HepG2 (cell line): Measurements from ENCODE around the gene NFE2. TPM values are rescaled to one million over a fixed set of nuclear protein-coding genes. Genes with fewer than 3 reads are reported as not detected.

Source experiments
- POLR2AphosphoS5 ChIP-seq: IDR thresholded peaks from 2 replicates; pipeline ENCODE4 v1.6.1; 2012; ENCODE audit warnings: low read depth, low read length
- POLR2G ChIP-seq: fragments of 200-400 bp; formaldehyde crosslinking; IDR thresholded peaks from 2 replicates; pipeline ENCODE4 v1.6.1; 2018; ENCODE audit warnings: mild to moderate bottlenecking, low read depth, low read length, moderate library complexity
- SALL2 ChIP-seq: sonication (generic); formaldehyde crosslinking; IDR thresholded peaks from 2 replicates; pipeline ENCODE4 v1.8.1; 2023; ENCODE audit warnings: mild to moderate bottlenecking, missing genetic modification reagents, inconsistent platforms
- TOPORS ChIP-seq: sonication (generic); formaldehyde crosslinking; IDR thresholded peaks from 2 replicates; pipeline ENCODE4 v1.8.0; 2023; ENCODE audit warnings: mild to moderate bottlenecking, missing genetic modification reagents
- ZNF589 ChIP-seq: sonication (generic); formaldehyde crosslinking; conservative IDR thresholded peaks from 2 replicates; pipeline ENCODE4 v1.8.0; 2022; ENCODE audit warnings: mild to moderate bottlenecking, moderate library complexity, missing genetic modification reagents
- ZNF768 ChIP-seq: sonication (generic); formaldehyde crosslinking; IDR thresholded peaks from 2 replicates; pipeline ENCODE4 v1.4.0; 2020; ENCODE audit warnings: missing genetic modification reagents
- ZNF790 ChIP-seq: sonication (generic); formaldehyde crosslinking; IDR thresholded peaks from 2 replicates; pipeline ENCODE4 v1.8.0; 2022; ENCODE audit warnings: missing genetic modification reagents, mild to moderate bottlenecking, borderline replicate concordance
- ZSCAN21 ChIP-seq: sonication (generic); formaldehyde crosslinking; IDR thresholded peaks from 2 replicates; pipeline ENCODE4 v1.8.0; 2022; ENCODE audit warnings: mild to moderate bottlenecking, missing genetic modification reagents, moderate library complexity, borderline replicate concordance
- polyA plus RNA-seq, 8 experiments: library from polyadenylated mRNA; depleted of rRNA in 3 of 8; stranded (reverse) in 7 of 8; unstranded in 1 of 8; fragments of >200 nt; fragmentation: Illumina TruSeq in 4 of 8; extraction: Trizol in 4 of 8; gene quantifications; 2 replicates each; pipeline versions ENCODE4 v1.2.1 to v1.2.3, GENCODE V29; 2011 to 2016; ENCODE audit warnings: low read depth in 4 of 8, missing spikeins in 1 of 8, mixed read lengths in 1 of 8; ENCODE audit not compliant: insufficient read depth in 1 of 8
- total RNA-seq, 5 experiments: library from RNA; depleted of rRNA; stranded (reverse); fragments of >200 nt; fragmentation: Illumina TruSeq; extraction: Trizol; gene quantifications; 2 replicates each; pipeline ENCODE4 v1.2.3, GENCODE V29; 2016; ENCODE audit warnings: low read depth in 1 of 5
- TF ChIP-seq, protein P1 (sequence below): sonication (generic); formaldehyde crosslinking; IDR thresholded peaks from 2 replicates; pipeline ENCODE4 v1.8.0; 2022; ENCODE audit warnings: low read depth, missing genetic modification reagents
- TF ChIP-seq, protein P2 (sequence below): sonication (generic); formaldehyde crosslinking; IDR thresholded peaks from 2 replicates; pipeline ENCODE4 v1.9.0; 2021; ENCODE audit warnings: mild to moderate bottlenecking, missing genetic modification reagents

The NFE2 gene
- total and polyA plus RNA-seq, 2 of the 13 experiments (the other 11 are each of a cell fraction or from before 2014, with no cell fraction given), result 4.5 to 7.8 TPM

DNA sequence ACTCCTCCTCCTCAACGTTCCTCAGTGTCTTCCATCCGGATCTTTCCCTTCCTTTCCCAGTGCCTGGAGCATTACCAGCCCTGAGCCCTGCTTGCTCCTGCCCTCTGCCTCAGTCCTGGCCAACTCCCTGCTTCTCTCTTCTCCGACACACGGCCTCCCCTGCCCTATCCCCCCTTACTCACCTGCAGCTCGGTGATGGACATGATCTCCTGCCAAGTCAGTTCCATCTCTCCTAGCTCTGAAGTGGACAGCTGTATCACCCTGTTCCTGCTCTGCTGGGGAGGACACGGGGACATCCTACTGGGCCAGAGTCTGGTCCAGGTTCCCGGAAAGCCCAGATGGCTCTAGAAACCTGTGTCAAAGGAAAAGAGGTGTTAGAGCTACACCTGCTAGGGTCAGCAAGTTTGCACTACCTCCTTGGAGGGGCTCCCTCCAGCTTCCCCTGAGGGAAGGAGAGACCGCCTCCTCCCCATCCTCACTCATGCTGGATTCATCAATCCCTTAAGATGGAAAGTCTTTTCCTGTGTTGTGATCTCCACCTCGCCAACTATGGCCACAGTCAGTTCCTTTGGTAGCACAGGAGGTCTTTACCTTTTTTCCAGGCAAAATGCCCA lies 5.8 kb downstream of the NFE2 start (continued):
- TF ChIP-seq POLR2G (0 out of 2 replicates have a peak, but pooled peaks have one; percentile 22), ZNF589 (CRISPR knock-in tag) (no peak), TOPORS (CRISPR knock-in tag) (no peak), ZSCAN21 (CRISPR knock-in tag) (0 out of 2 replicates have a peak, but pooled peaks have one; percentile 12), ZNF790 (no peak), POLR2AphosphoS5 (no peak), SALL2 (CRISPR knock-in tag) (no peak), ZNF768 (no peak)
- TF ChIP-seq, protein P1, sequence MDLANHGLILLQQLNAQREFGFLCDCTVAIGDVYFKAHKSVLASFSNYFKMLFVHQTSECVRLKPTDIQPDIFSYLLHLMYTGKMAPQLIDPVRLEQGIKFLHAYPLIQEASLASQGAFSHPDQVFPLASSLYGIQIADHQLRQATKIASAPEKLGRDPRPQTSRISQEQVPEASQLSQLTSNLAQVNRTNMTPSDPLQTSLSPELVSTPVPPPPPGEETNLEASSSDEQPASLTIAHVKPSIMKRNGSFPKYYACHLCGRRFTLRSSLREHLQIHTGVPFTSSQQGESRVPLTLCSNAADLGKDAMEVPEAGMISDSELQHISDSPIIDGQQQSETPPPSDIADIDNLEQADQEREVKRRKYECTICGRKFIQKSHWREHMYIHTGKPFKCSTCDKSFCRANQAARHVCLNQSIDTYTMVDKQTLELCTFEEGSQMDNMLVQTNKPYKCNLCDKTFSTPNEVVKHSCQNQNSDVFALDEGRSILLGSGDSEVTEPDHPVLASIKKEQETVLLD, result no peak
- TF ChIP-seq, protein P2, sequence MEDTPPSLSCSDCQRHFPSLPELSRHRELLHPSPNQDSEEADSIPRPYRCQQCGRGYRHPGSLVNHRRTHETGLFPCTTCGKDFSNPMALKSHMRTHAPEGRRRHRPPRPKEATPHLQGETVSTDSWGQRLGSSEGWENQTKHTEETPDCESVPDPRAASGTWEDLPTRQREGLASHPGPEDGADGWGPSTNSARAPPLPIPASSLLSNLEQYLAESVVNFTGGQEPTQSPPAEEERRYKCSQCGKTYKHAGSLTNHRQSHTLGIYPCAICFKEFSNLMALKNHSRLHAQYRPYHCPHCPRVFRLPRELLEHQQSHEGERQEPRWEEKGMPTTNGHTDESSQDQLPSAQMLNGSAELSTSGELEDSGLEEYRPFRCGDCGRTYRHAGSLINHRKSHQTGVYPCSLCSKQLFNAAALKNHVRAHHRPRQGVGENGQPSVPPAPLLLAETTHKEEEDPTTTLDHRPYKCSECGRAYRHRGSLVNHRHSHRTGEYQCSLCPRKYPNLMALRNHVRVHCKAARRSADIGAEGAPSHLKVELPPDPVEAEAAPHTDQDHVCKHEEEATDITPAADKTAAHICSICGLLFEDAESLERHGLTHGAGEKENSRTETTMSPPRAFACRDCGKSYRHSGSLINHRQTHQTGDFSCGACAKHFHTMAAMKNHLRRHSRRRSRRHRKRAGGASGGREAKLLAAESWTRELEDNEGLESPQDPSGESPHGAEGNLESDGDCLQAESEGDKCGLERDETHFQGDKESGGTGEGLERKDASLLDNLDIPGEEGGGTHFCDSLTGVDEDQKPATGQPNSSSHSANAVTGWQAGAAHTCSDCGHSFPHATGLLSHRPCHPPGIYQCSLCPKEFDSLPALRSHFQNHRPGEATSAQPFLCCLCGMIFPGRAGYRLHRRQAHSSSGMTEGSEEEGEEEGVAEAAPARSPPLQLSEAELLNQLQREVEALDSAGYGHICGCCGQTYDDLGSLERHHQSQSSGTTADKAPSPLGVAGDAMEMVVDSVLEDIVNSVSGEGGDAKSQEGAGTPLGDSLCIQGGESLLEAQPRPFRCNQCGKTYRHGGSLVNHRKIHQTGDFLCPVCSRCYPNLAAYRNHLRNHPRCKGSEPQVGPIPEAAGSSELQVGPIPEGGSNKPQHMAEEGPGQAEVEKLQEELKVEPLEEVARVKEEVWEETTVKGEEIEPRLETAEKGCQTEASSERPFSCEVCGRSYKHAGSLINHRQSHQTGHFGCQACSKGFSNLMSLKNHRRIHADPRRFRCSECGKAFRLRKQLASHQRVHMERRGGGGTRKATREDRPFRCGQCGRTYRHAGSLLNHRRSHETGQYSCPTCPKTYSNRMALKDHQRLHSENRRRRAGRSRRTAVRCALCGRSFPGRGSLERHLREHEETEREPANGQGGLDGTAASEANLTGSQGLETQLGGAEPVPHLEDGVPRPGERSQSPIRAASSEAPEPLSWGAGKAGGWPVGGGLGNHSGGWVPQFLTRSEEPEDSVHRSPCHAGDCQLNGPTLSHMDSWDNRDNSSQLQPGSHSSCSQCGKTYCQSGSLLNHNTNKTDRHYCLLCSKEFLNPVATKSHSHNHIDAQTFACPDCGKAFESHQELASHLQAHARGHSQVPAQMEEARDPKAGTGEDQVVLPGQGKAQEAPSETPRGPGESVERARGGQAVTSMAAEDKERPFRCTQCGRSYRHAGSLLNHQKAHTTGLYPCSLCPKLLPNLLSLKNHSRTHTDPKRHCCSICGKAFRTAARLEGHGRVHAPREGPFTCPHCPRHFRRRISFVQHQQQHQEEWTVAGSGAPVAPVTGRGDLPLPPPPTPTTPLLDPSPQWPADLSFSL (CRISPR knock-in tag), result no peak
